Measurements from ENCODE around the gene PCSK1. TPM values are rescaled to one million over a fixed set of nuclear protein-coding genes. Genes with fewer than 3 reads are reported as not detected.

The PCSK1 gene
- total and polyA plus RNA-seq, 2 of the 8 experiments (the other 6 are each of a cell fraction or from before 2014, with no cell fraction given), result 1.3 to 3.2 TPM

- no peaks in the 10 kb centered on the region for H4K20me1 ChIP-seq (replicated peaks in 1 of 2; ENCODE audit: control insufficient read depth in 1 of 2, insufficient read depth in 2 of 2, low read length in 2 of 2)
- H3K9ac ChIP-seq (replicated peaks in 1 of 4; ENCODE audit: extremely low read depth in 1 of 4, low read depth in 3 of 4, low read length in 3 of 4), result no peak overlapping the region
- H2BK20ac ChIP-seq (ENCODE audit: low read length), result no peak overlapping the region
- H2BK15ac ChIP-seq (ENCODE audit: low read length), result no peak overlapping the region
- H3K56ac ChIP-seq (replicated peaks; ENCODE audit: insufficient read length, low read depth, low read length), result no peak overlapping the region
- no peaks in the 10 kb centered on the region for H3K27me3 ChIP-seq (replicated peaks in 1 of 4; ENCODE audit: control insufficient read depth in 3 of 4, extremely low read depth in 1 of 4, insufficient read depth in 3 of 4, low read length in 3 of 4)
- H3K79me1 ChIP-seq (ENCODE audit: low read depth, low read length), result no peaks in the 10 kb centered on the region
- H3K4me2 ChIP-seq (ENCODE audit: insufficient read depth in 1 of 2, low read depth in 2 of 2, low read length in 2 of 2), result no peak overlapping the region
- no peak overlapping the region for H4K8ac ChIP-seq (ENCODE audit: extremely low read depth, insufficient read depth, low read length)
- H3K36me3 ChIP-seq (ENCODE audit: control insufficient read depth in 2 of 4, insufficient read depth in 4 of 4, low read length in 3 of 4), result no peaks in the 10 kb centered on the region
- H2AFZ ChIP-seq (ENCODE audit: low read length), result no peak overlapping the region
- H3K18ac ChIP-seq (ENCODE audit: extremely low read depth, low read length), result no peak overlapping the region
- CTCF ChIA-PET (ENCODE audit: partially characterized antibody), result interaction anchor here (1.3 kb wide), 1 partner anchor 11 kb away, joined by 4 read pairs; no protein-coding TSS in a partner anchor
- H3K4me3 ChIP-seq (ENCODE audit: extremely low read depth in 1 of 4, insufficient read depth in 2 of 4, low read depth in 3 of 4, low read length in 4 of 4), result no peak overlapping the region
- H3K27ac ChIP-seq (ENCODE audit: low read depth, low read length), result no peak overlapping the region
- H2BK5ac ChIP-seq (ENCODE audit: low read depth, low read length), result no peak overlapping the region
- no peak overlapping the region for H2BK12ac ChIP-seq (ENCODE audit: low read depth, low read length)
- H3K4me1 ChIP-seq (replicated peaks in 1 of 4; ENCODE audit: control insufficient read depth in 3 of 4, insufficient read depth in 4 of 4, low read length in 3 of 4), result no peaks in the 10 kb centered on the region
- FAIRE-seq (no peak), DNase-seq (ENCODE audit: low read depth in 1 of 2, low spot score in 2 of 2) (no peak)
- H3K23ac ChIP-seq (ENCODE audit: insufficient read length), result no peak overlapping the region
- no peaks in the 10 kb centered on the region for H3K9me3 ChIP-seq (ENCODE audit: insufficient read depth in 2 of 2, low read depth in 1 of 2, low read length in 1 of 2)
- POLR2A ChIA-PET (ENCODE audit: partially characterized antibody), result no interaction called here
- H2BK120ac ChIP-seq (replicated peaks; ENCODE audit: low read depth, low read length), result no peak overlapping the region
- H3K4ac ChIP-seq (replicated peaks; ENCODE audit: insufficient read length, low read depth, low read length), result no peak overlapping the region
- no peak for TF ChIP-seq BCL11A (IDR thresholded peaks at IDR 0.05; ENCODE audit: low read depth in 2 of 2, low read length in 2 of 2)
- TF ChIP-seq RFX5 (IDR thresholded peaks at IDR 0.05; ENCODE audit: borderline replicate concordance, low read depth, low read length), result no peak
- TF ChIP-seq ASH2L (IDR thresholded peaks at IDR 0.05; ENCODE audit: low read length), result no peak
- no peak for TF ChIP-seq CEBPB (IDR thresholded peaks at IDR 0.05; ENCODE audit: low read depth, low read length)
- TF ChIP-seq CBX5 (IDR thresholded peaks at IDR 0.05; ENCODE audit: low read depth, low read length), result no peak
- TF ChIP-seq SP1 (IDR thresholded peaks at IDR 0.05; ENCODE audit: low read depth, low read length), result no peak
- TF ChIP-seq JUND (IDR thresholded peaks at IDR 0.05; ENCODE audit: low read length), result no peak
- TF ChIP-seq TEAD4 (IDR thresholded peaks at IDR 0.05; ENCODE audit: low read depth, low read length), result no peak
- TF ChIP-seq YY1 (IDR thresholded peaks at IDR 0.05; ENCODE audit: low read depth, low read length), result no peak
- no peak for TF ChIP-seq CBX8 (IDR thresholded peaks at IDR 0.05; ENCODE audit: borderline replicate concordance, low read depth, low read length)
- no peak for TF ChIP-seq NRF1 (IDR thresholded peaks at IDR 0.05; ENCODE audit: low read depth, low read length)
- TF ChIP-seq SRF (IDR thresholded peaks at IDR 0.05; ENCODE audit: low read depth, low read length), result no peak
- TF ChIP-seq FOSL1 (IDR thresholded peaks at IDR 0.05; ENCODE audit: insufficient read depth, low read depth, low read length), result no peak
- TF ChIP-seq POU5F1 (IDR thresholded peaks at IDR 0.05; ENCODE audit: low read depth, low read length), result no peak
- no peaks in the 10 kb centered on the region for H3K23me2 ChIP-seq (ENCODE audit: low read depth, low read length)
- no peak overlapping the region for H2AK5ac ChIP-seq (ENCODE audit: low read depth, low read length)
- H4K5ac ChIP-seq (ENCODE audit: insufficient read length, low read depth, low read length), result no peak overlapping the region
- H3K14ac ChIP-seq (ENCODE audit: insufficient read length), result no peak overlapping the region
- no peaks in the 10 kb centered on the region for H3K79me2 ChIP-seq (ENCODE audit: control insufficient read depth in 1 of 2, insufficient read depth in 2 of 2, low read length in 2 of 2)
- H4K91ac ChIP-seq (replicated peaks; ENCODE audit: insufficient read length, low read length), result no peak overlapping the region
Observed at GRCh38 chr5:96377597-96377996, 55.5 kb downstream of the PCSK1 start.

All from H1 (cell line).